ENCODE data around the gene ZMYND8.

DNA sequence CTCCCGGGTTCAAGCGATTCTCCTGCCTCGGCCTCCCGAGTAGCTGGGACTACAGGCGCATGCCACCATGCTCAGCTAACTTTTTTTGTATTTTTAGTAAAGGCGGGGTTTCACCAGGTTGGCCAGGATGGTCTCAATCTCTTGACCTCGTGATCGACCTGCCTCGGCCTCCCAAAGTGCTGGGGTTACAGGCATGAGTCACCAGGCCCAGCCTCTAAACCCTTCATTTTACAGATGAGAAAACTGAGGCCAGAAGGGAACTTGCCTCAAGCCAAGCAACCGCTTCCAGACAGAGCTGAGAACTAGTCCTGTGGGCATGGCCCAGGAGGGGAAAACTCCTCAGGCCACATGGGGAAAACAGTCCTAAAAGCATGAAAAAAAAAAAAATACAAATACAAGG lies 47.1 kb downstream of the ZMYND8 start:
- TF ChIP-seq ZNF274 (IDR thresholded peaks at IDR 0.05; ENCODE audit: low read depth, low read length) (no peak), YY1 (IDR thresholded peaks at IDR 0.05; ENCODE audit: insufficient read depth, insufficient read length) (no peak), SUZ12 (IDR thresholded peaks at IDR 0.05; ENCODE audit: extremely low read depth, insufficient read depth, insufficient read length) (no peak)

Measured in NT2/D1 (cell line).